B cell (primary cell): Measurements from ENCODE around the gene FBXL2. TPM values are rescaled to one million over a fixed set of nuclear protein-coding genes. Genes with fewer than 3 reads are reported as not detected.

ENCODE experiments used
- ATAC-seq: fragments of 200-7000 bp; cut with Tn5 transposase; one replicate; pipeline ENCODE4 v1.10.0; 2021; ENCODE audit warnings: low read depth, mild to moderate bottlenecking, moderate number of reproducible peaks, moderate library complexity
- CTCF ChIA-PET: fragments of 350-600 bp; sonication (Branson Sonifier 250); formaldehyde crosslinking; loops from one replicate; lab custom pipeline; 2021; ENCODE audit warnings: antibody characterized with exemption, inconsistent platforms; lab: Charles Lee
- POLR2A ChIA-PET: fragments of 350-600 bp; sonication (Branson Sonifier 250); formaldehyde crosslinking; loops from one replicate; lab custom pipeline; 2021; ENCODE audit warnings: antibody characterized with exemption; lab: Charles Lee
- DNase-seq: peaks from one replicate; pipeline ENCODE4 v3.0.0; 2013
- H2AFZ ChIP-seq: 2 replicates; pipeline ENCODE4 v1.6.1; 2012; ENCODE audit warnings: mild to moderate bottlenecking, low read depth, low read length; ENCODE audit not compliant: insufficient read depth, poor library complexity, severe bottlenecking
- H3K27ac ChIP-seq, 2 donors: 1 replicate in 1 of 2; 2 replicates in 1 of 2; pipeline ENCODE4 v1.5.1; 2012 to 2013; ENCODE audit warnings: low read length in 2 of 2, mild to moderate bottlenecking in 2 of 2, moderate library complexity in 1 of 2
- H3K27me3 ChIP-seq, 4 experiments: fragments of 200-600 bp in 1 of 4; sonication (generic) in 1 of 4; replicated peaks in 1 of 4; 1 replicate in 2 of 4; 2 replicates in 2 of 4; pipeline versions ENCODE4 v1.6.1 to v1.7.0; 2013 to 2016; ENCODE audit warnings: low read length in 3 of 4, mild to moderate bottlenecking in 2 of 4, mixed read lengths in 1 of 4, moderate library complexity in 1 of 4; ENCODE audit not compliant: insufficient read depth in 4 of 4, control insufficient read depth in 3 of 4; ENCODE audit errors: control extremely low read depth in 1 of 4
- H3K36me3 ChIP-seq, 2 experiments: replicated peaks in 1 of 2; 1 replicate in 1 of 2; 2 replicates in 1 of 2; pipeline versions ENCODE4 v1.6.1 to v1.7.1; 2013; ENCODE audit warnings: low read length in 1 of 2; ENCODE audit not compliant: insufficient read depth in 2 of 2, control insufficient read depth in 1 of 2; ENCODE audit errors: control extremely low read depth in 1 of 2, extremely low read depth in 1 of 2
- H3K4me1 ChIP-seq, 2 donors: fragments of 200-600 bp in 1 of 2; sonication (generic) in 1 of 2; 1 replicate in 1 of 2; 2 replicates in 1 of 2; pipeline versions ENCODE4 v1.5.1 to v1.6.1; 2013 to 2017; ENCODE audit warnings: low read length in 2 of 2; ENCODE audit not compliant: control insufficient read depth in 2 of 2, insufficient read depth in 2 of 2
- H3K4me2 ChIP-seq: replicated peaks from 2 replicates; pipeline ENCODE3; 2012; ENCODE audit warnings: mild to moderate bottlenecking, low read depth, low read length; ENCODE audit not compliant: poor library complexity, severe bottlenecking
- H3K4me3 ChIP-seq, 5 experiments: fragments of 200-600 bp in 1 of 5; sonication (generic) in 1 of 5; 1 replicate in 3 of 5; 2 replicates in 2 of 5; pipeline versions ENCODE4 v1.5.1 to v1.7.0; 2011 to 2016; ENCODE audit warnings: low read length in 4 of 5, mild to moderate bottlenecking in 4 of 5, low read depth in 2 of 5, control low read depth in 1 of 5, moderate library complexity in 1 of 5; ENCODE audit not compliant: insufficient read depth in 1 of 5; ENCODE audit errors: control extremely low read depth in 1 of 5, extremely low read depth in 1 of 5
- H3K79me2 ChIP-seq: fragments of 200-600 bp; sonication (generic); one replicate; pipeline ENCODE4 v1.6.0; 2016; ENCODE audit warnings: low read length; ENCODE audit not compliant: control insufficient read depth, insufficient read depth
- H3K9ac ChIP-seq: fragments of 200-600 bp; sonication (generic); 2 replicates; pipeline ENCODE4 v1.6.1; 2017; ENCODE audit warnings: mild to moderate bottlenecking, low read length, moderate library complexity
- H3K9me3 ChIP-seq, 3 donors: one replicate each; pipeline versions ENCODE4 v1.6.1 to v1.7.1; 2013; ENCODE audit warnings: low read length in 2 of 3; ENCODE audit not compliant: control insufficient read depth in 2 of 3, insufficient read depth in 1 of 3; ENCODE audit errors: control extremely low read depth in 1 of 3
- H4K20me1 ChIP-seq: 2 replicates; pipeline ENCODE4 v1.6.0; 2012; ENCODE audit warnings: mild to moderate bottlenecking, low read length; ENCODE audit not compliant: insufficient read depth, control insufficient read depth, poor library complexity, severe bottlenecking
- H3K27ac Mint-ChIP-seq: one replicate; pipeline ENCODE4 v1.8.0; 2021; ENCODE audit warnings: mixed read lengths
- H3K27me3 Mint-ChIP-seq: one replicate; pipeline ENCODE4 v1.8.0; 2021; ENCODE audit warnings: mixed read lengths
- H3K4me1 Mint-ChIP-seq: one replicate; pipeline ENCODE4 v1.8.0; 2021; ENCODE audit warnings: mixed read lengths
- H3K4me3 Mint-ChIP-seq: one replicate; pipeline ENCODE4 v1.8.0; 2021; ENCODE audit warnings: mixed read lengths
- H3K9me3 Mint-ChIP-seq: one replicate; pipeline ENCODE4 v1.8.0; 2022; ENCODE audit warnings: mixed read lengths; ENCODE audit not compliant: insufficient read depth
- CTCF ChIP-seq: fragments of 200-600 bp; IDR thresholded peaks from one replicate; pipeline ENCODE4 v1.8.0; 2022; ENCODE audit warnings: antibody characterized with exemption, mild to moderate bottlenecking
- EZH2 ChIP-seq: IDR thresholded peaks from 2 replicates; pipeline ENCODE4 v1.6.1; 2012; ENCODE audit warnings: borderline replicate concordance, low read depth, mild to moderate bottlenecking, moderate library complexity, low read length; ENCODE audit not compliant: insufficient read depth, poor library complexity, severe bottlenecking
- WGBS: methylation state at CpG from one replicate; pipeline ENCODE4 v1.1.5; 2013; ENCODE audit warnings: missing lambda C conversion rate; ENCODE audit not compliant: insufficient coverage; 5-methylcytosine and 5-hydroxymethylcytosine counted together
- intact Hi-C: fragments of 100-400 bp; cut with micrococcal nuclease; formaldehyde crosslinking; loops from one replicate; pipeline ENCODE4 v1.10.0; 2022
- polyA plus RNA-seq: library from polyadenylated mRNA; depleted of rRNA; stranded (reverse); fragments of >200 nt; gene quantifications from 2 replicates; pipeline ENCODE4 v1.2.3, GENCODE V29; 2012
- total RNA-seq, 2 donors: library from RNA; stranded (reverse); fragments of 120-200 nt in 1 of 2; gene quantifications; 1 replicate in 1 of 2; 2 replicates in 1 of 2; pipeline versions ENCODE4 v1.2.3 to v1.2.4, GENCODE V29; 2013 to 2022

FBXL2 gene
- total and polyA plus RNA-seq, 2 donors (not counting 1 experiment from before 2014, with no cell fraction given): 0.34 TPM; not detected in 1

- Histone ChIP-seq H3K79me2 (no peaks in the 10 kb centered on the region), H3K27me3 (no peaks in the 10 kb centered on the region), H4K20me1 (no peaks in the 10 kb centered on the region), H3K36me3 (no peaks in the 10 kb centered on the region), H3K4me3 (no peak overlapping the region), H3K4me1 (no peaks in the 10 kb centered on the region), H3K9me3 (peaks cover 0 to 3% (median under 1%) of the 10 kb centered on the region in 3 donors), H2AFZ (no peak overlapping the region), H3K27ac (no peak overlapping the region), H3K9ac (no peak overlapping the region), H3K4me2 (no peak overlapping the region)
- peaks cover under 1% of the 10 kb centered on the region for H3K9me3 Mint-ChIP-seq
- no peak for ATAC-seq
- H3K4me3 Mint-ChIP-seq: no peak overlapping the region
- H3K27me3 Mint-ChIP-seq: peaks cover 2% of the 10 kb centered on the region
- CTCF ChIA-PET: no interaction called here
- no peak for TF ChIP-seq EZH2
- no peak for TF ChIP-seq CTCF
- POLR2A ChIA-PET: no interaction called here
- no peaks in the 10 kb centered on the region for H3K4me1 Mint-ChIP-seq
- intact Hi-C loops: no loop called here
- no peak overlapping the region for H3K27ac Mint-ChIP-seq
- no peak for DNase-seq
These were observed 62.5 kb downstream of the FBXL2 start for GRCh38 chr3:33339758-33340157.

GRCh38 chr3:33355611-33356010, 78.4 kb downstream of the FBXL2 start:
- no peak overlapping the region for H2AFZ ChIP-seq
- TF ChIP-seq CTCF (no peak), EZH2 (no peak)
- peaks cover 16% of the 10 kb centered on the region for H3K27me3 Mint-ChIP-seq
- ChIA-PET CTCF (interaction anchor here (1.2 kb wide), 1 partner anchor 17 kb away, joined by 4 read pairs; no protein-coding TSS in a partner anchor), POLR2A (no interaction called here)
- H3K4me1 ChIP-seq: no peaks in the 10 kb centered on the region
- H3K4me3 ChIP-seq: no peak overlapping the region
- DNase-seq: no peak
- no peak overlapping the region for H3K9ac ChIP-seq
- H3K27ac ChIP-seq: no peak overlapping the region
- H3K79me2 ChIP-seq: no peaks in the 10 kb centered on the region
- H3K27me3 ChIP-seq: no peaks in the 10 kb centered on the region
- no peak overlapping the region for H3K27ac Mint-ChIP-seq
- no peak for ATAC-seq
- 92% methylated on average over 2 of the region's 5 CpGs for WGBS
- no peaks in the 10 kb centered on the region for H3K9me3 Mint-ChIP-seq
- no peaks in the 10 kb centered on the region for H3K36me3 ChIP-seq
- no peaks in the 10 kb centered on the region for H4K20me1 ChIP-seq
- no peaks in the 10 kb centered on the region for H3K9me3 ChIP-seq
- H3K4me1 Mint-ChIP-seq: no peaks in the 10 kb centered on the region
- no peak overlapping the region for H3K4me2 ChIP-seq
- no peak overlapping the region for H3K4me3 Mint-ChIP-seq
- intact Hi-C loops: no loop called here
